ENCODE results near the gene MOXD1.

MOXD1 gene

DNA sequence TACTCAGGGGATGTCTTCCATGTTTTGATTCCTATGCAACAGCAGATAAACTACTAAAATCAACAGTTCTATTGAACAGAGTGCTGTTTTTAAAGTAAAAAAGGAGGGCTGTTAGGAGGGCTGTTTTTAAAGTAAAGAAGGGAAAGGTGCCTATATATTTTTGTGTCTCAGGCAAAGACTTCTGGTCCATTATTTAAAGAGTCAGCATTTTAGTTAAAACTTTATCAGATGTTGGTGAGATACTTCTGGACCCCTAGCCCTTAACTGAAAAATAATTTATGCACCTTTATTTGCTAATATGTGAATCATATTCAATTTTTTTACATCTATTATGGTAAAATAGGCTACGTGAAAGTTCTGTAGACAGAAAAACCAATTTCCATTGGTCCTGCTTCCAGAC, 144.8 kb downstream of the MOXD1 start:
- no peak overlapping the region for H3K4me3 ChIP-seq (ENCODE audit: low read length)
- DNase-seq (ENCODE audit: low read depth, low spot score), result no peak

DNA sequence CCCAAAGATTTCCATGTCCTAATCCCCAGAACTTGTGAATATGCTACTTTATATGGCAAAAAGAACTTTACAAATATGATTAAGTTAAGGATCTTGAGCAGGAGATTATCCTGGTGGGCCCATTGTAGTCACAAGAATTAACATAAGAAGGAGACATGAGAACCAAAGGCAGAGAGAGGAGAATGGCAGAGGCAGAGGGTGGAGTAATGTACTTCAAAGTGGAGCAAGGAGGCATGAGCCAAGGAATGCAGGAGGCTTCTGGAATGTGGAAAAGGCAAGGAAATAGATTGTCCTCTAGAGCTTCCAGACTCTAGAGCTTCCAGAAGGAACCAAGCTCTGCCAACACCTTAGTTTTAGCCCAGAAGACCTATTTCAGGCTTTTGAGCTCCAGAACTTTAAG, 147.4 kb downstream of the MOXD1 start:
- no peak for DNase-seq (ENCODE audit: low read depth, low spot score)
- no peak overlapping the region for H3K4me3 ChIP-seq (ENCODE audit: low read length)

DNA sequence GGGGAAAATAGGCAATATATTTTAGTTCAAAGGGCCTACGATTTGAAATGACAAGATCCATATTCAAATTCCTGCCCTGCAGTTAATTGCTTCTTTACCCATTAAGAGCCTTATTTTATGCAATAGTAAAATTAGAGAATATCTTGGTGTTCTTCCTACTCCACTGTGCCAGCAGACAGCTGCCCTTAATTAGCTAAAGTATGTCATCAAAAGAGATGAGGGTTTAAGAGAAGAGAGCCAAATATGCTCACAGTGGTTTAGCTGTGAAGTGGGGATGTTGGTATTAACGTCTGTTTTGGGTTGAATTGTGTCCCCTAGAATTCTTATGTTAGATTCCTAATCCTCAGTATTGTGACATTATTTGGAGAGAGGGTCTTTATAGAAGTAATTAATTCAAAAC, 148.1 kb downstream of the MOXD1 start:
- DNase-seq (ENCODE audit: low read depth, low spot score), result no peak
- H3K4me3 ChIP-seq (ENCODE audit: low read length), result no peak overlapping the region

DNA sequence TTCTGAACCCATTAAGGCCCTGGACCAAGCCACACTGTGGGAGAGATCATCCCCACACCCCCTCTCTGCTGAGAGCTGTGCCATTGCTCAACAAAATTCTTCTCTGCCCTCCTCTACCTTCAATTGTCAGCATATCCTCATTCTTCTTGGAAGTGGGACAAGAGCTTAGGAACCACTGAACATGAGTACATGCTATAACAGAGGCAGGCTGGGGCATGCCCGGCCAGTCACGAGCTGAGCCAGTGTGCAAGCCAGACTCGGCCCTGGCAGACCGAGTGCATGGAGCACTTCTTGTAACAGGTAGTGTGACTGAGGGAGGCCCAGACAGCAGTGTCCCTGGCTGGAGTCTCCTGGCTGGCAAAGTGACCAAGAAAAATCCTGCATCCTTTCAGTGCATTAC, 149.2 kb downstream of the MOXD1 start:
- no peak overlapping the region for H3K4me3 ChIP-seq (ENCODE audit: low read length)
- no peak for DNase-seq (ENCODE audit: low read depth, low spot score)

DNA sequence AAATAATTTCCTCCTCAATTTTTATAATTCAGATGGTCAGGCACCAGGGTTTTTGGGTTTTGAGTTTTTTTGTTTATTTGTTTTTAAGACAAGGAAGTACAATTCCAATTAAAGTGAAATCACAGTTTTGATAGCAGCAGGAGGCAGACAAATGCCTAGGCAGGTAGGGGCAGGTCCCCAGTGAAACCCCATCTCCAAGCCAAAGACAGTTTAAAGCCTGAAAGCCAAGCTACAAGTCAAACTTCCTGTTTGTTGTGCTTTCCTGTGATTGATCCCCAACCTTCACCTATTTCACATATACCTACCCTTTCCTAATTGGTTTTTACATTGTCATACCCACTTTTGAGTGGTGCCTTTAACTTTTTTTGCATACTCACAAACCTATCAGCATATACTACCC, 149.6 kb downstream of the MOXD1 start:
- no peak overlapping the region for H3K4me3 ChIP-seq (ENCODE audit: low read length)
- DNase-seq (ENCODE audit: low read depth, low spot score), result no peak

DNA sequence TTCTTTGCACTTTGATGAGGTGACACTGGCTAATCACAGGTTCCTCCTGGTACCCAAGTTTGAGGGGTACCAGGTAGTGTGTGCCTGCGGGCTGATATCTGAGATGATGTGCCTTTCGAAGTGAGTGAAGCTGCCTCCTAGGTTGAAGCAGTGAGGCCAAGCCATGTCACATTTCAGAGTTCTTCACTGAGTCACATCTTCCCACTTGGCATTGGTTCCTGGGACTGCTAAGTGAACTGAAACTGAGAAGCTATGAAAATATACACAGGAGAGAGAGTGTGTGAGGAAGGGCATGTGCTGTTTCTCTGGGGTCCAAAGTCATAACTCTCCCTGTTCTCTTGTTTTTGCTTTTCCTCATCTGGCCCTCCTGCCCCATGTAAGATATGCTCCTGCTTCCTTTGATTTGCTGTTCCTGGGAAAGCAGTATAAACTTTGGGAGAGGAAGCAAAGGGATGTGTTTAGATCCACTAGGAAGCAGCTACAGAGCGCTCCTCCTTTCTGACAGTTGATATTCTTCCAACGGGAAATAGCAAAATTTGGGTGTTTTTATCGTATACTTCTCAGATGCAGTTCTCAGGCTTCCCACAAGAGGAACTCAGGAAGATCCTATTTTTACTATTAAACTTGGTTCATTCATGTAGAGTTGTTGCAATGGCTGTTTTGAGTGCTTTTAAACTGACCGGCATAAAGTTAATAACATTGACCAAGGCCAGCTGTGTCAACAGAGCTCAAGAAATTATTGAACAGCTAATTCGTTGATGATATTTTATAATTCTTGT, 153.7 kb downstream of the MOXD1 start:
- H3K4me3 ChIP-seq (ENCODE audit: low read length), result no peak overlapping the region
- DNase-seq (ENCODE audit: low read depth, low spot score), result no peak

DNA sequence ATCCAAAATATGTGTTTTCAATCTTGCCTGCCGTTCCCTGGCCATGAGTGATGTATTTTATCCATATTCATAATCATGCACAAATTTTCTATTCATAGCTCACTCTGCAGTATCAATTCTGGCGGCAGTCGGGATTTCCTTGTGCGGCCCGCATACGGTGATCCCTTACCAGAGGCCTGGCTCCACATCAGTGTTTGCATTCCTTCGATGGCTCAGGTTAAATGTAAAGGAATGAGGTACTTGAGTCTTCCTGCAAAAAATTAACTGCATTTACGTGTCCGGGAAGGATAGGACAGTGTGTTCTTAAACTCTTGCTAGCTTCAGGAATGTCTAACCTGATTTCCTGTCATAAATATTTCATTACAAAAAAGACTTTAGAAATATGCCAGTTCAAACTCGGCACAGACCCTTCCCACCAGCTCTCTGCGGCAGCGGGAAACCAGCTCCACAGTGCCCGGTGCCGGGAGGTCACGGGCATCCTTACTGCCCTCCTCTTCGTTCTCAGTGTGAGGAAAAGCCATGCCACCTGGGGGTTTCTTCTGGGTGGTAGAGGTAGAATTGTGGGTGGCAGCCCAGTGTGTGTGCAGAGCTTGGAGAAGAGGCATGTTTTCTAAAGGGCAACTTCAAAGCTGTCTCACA, 154.5 kb downstream of the MOXD1 start:
- H3K4me3 ChIP-seq (ENCODE audit: low read length), result no peak overlapping the region
- DNase-seq (ENCODE audit: low read depth, low spot score), result no peak

DNA sequence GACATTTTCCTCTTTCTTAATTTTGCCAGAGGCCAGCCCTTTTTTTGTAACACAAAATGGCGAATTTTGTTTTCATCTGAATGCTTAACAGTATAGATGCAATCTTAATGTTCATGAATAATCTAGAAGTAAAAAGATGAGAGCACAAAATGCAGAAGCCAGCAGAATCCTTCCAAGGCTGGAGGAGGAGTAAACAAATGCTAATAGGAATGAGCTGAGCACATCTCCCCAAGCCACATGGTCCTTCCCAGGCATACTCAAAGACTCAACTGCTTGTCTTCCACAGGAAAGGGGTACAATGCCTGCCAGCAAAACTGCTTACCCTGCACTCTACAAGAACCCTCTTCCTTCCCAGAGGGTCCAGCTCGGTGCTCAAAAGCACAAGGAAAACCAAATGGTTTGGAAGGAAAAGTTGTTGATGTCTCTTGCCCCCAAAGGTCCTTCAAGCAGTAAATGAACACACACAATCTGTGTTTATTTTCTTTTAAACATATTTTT, 155.1 kb downstream of the MOXD1 start:
- DNase-seq (ENCODE audit: low read depth, low spot score), result no peak
- no peak overlapping the region for H3K4me3 ChIP-seq (ENCODE audit: low read length)

Data from Jurkat, Clone E6-1 (cell line).